HG03442 (cell line): ENCODE measurements around the gene CLDN24.

Experiments
- ATAC-seq: cut with Tn5 transposase; IDR thresholded peaks from one replicate; pipeline ENCODE4 v1.9.1; 2021; ENCODE audit warnings: mild to moderate bottlenecking, moderate library complexity; ENCODE audit not compliant: unreplicated experiment

Gene CLDN24

GRCh38 chr4:183323295-183323694 lies 1.1 kb upstream of the CLDN24 start:
- no peak for ATAC-seq

- no peak for ATAC-seq
Observed at GRCh38 chr4:183321516-183321915, 710 bp downstream of the CLDN24 start.

GRCh38 chr4:183321079-183321478 lies 1.1 kb downstream of the CLDN24 start:
- ATAC-seq, result no peak

GRCh38 chr4:183320211-183321059 lies 1.8 kb downstream of the CLDN24 start, which contains the start of gene CLDN22:
CLDN22 (minus strand) TSS chr4:183320276; CDS start chr4:183320218, 58 bp downstream.
- no peak for ATAC-seq

- no peak for ATAC-seq
Observed at GRCh38 chr4:183318656-183319055, 3.6 kb downstream of the CLDN24 start.

GRCh38 chr4:183314806-183315205 lies 7.4 kb downstream of the CLDN24 start:
- no peak for ATAC-seq

GRCh38 chr4:183314336-183314735 lies 7.9 kb downstream of the CLDN24 start:
- no peak for ATAC-seq

- no peak for ATAC-seq
Observed at GRCh38 chr4:183312841-183313240, 9.4 kb downstream of the CLDN24 start.

GRCh38 chr4:183306811-183307210 lies 15.4 kb downstream of the CLDN24 start:
- no peak for ATAC-seq

- ATAC-seq, result no peak
Observed at GRCh38 chr4:183304538-183304937, 17.7 kb downstream of the CLDN24 start.

GRCh38 chr4:183304067-183304466 lies 18.2 kb downstream of the CLDN24 start:
- peak; percentile 78 for ATAC-seq

- ATAC-seq, result no peak
Observed at GRCh38 chr4:183303301-183303700, 18.9 kb downstream of the CLDN24 start.

GRCh38 chr4:183300655-183301054 lies 21.6 kb downstream of the CLDN24 start:
- no peak for ATAC-seq

GRCh38 chr4:183300070-183300469 lies 22.2 kb downstream of the CLDN24 start:
- no peak for ATAC-seq

GRCh38 chr4:183299464-183299863 lies 22.8 kb downstream of the CLDN24 start:
- no peak for ATAC-seq

GRCh38 chr4:183297675-183298074 lies 24.6 kb downstream of the CLDN24 start:
- peak; percentile 92 for ATAC-seq

GRCh38 chr4:183295711-183296110 lies 26.5 kb downstream of the CLDN24 start:
- no peak for ATAC-seq

GRCh38 chr4:183291070-183291469 lies 31.2 kb downstream of the CLDN24 start:
- no peak for ATAC-seq

- no peak for ATAC-seq
Observed at GRCh38 chr4:183289688-183290087, 32.5 kb downstream of the CLDN24 start.

GRCh38 chr4:183288955-183289354 lies 33.3 kb downstream of the CLDN24 start:
- no peak for ATAC-seq

GRCh38 chr4:183287677-183288076 lies 34.5 kb downstream of the CLDN24 start:
- peak; percentile 55 for ATAC-seq

GRCh38 chr4:183287309-183287659 lies 34.9 kb downstream of the CLDN24 start:
- peak; percentile 45 for ATAC-seq
